ENCODE data around the gene MELTF.

The MELTF gene

GRCh38 chr3:197027151-197027895 is 2.3 kb downstream of the MELTF start:
- FAIRE-seq, result no peak

GRCh38 chr3:197026481-197026866 is 3.1 kb downstream of the MELTF start:
- no peak for FAIRE-seq
- DNase-seq (ENCODE audit: low spot score), result no peak

More at GRCh38 chr3:197027151-197027895, 2.3 kb downstream of the MELTF start:
- DNase-seq (ENCODE audit: low spot score), result no peak

- FAIRE-seq (no peak), DNase-seq (ENCODE audit: low spot score) (no peak)
Observed at GRCh38 chr3:197025736-197026480, 3.7 kb downstream of the MELTF start.

GRCh38 chr3:197024881-197025735 is 4.5 kb downstream of the MELTF start:
- FAIRE-seq (no peak), DNase-seq (ENCODE audit: low spot score) (no peak)

GRCh38 chr3:197023998-197024651 is 5.5 kb downstream of the MELTF start:
- DNase-seq (ENCODE audit: low spot score), result no peak

GRCh38 chr3:197023241-197023997 is 6.2 kb downstream of the MELTF start:
- peak; percentile 84 for FAIRE-seq
- DNase-seq (ENCODE audit: low spot score), result peak; percentile 76

More at GRCh38 chr3:197023998-197024651, 5.5 kb downstream of the MELTF start:
- FAIRE-seq, result no peak

- FAIRE-seq (no peak), DNase-seq (ENCODE audit: low spot score) (no peak)
Observed at GRCh38 chr3:197022405-197023231, 7.0 kb downstream of the MELTF start.

- no peak for FAIRE-seq
- DNase-seq (ENCODE audit: low spot score), result no peak
Observed at GRCh38 chr3:197021729-197022404, 7.8 kb downstream of the MELTF start.

- FAIRE-seq (no peak), DNase-seq (ENCODE audit: low spot score) (no peak)
Observed at GRCh38 chr3:197021231-197021630, 8.4 kb downstream of the MELTF start.

- FAIRE-seq (no peak), DNase-seq (ENCODE audit: low spot score) (no peak)
Observed at GRCh38 chr3:197019535-197019934, 10.1 kb downstream of the MELTF start.

GRCh38 chr3:197019021-197019420 is 10.6 kb downstream of the MELTF start:
- FAIRE-seq, result no peak
- DNase-seq (ENCODE audit: low spot score), result no peak

GRCh38 chr3:197017003-197017402 is 12.6 kb downstream of the MELTF start:
- no peak for FAIRE-seq

GRCh38 chr3:197015790-197016736 is 13.6 kb downstream of the MELTF start:
- no peak for DNase-seq (ENCODE audit: low spot score)
- FAIRE-seq, result no peak

More at GRCh38 chr3:197017003-197017402, 12.6 kb downstream of the MELTF start:
- no peak for DNase-seq (ENCODE audit: low spot score)

GRCh38 chr3:197014942-197015575 is 14.6 kb downstream of the MELTF start:
- DNase-seq (ENCODE audit: low spot score) (no peak), FAIRE-seq (no peak)

- DNase-seq (ENCODE audit: low spot score), result no peak
- FAIRE-seq, result no peak
Observed at GRCh38 chr3:197014024-197014423, 15.6 kb downstream of the MELTF start.

- DNase-seq (ENCODE audit: low spot score) (no peak), FAIRE-seq (no peak)
Observed at GRCh38 chr3:197012540-197012883, 17.1 kb downstream of the MELTF start.

GRCh38 chr3:197011780-197012539 is 17.7 kb downstream of the MELTF start:
- FAIRE-seq, result no peak
- DNase-seq (ENCODE audit: low spot score), result no peak

Data from RCC 7860 (cell line).